DMS53 (cell line): ENCODE data around the gene NANOS1.

Experiments
- DNase-seq: peaks from one replicate; lab custom pipeline; 2025; lab: John Stamatoyannopoulos, UW

NANOS1 gene

GRCh38 chr10:119060107-119060506, 30.6 kb downstream of the NANOS1 start:
- DNase-seq = no peak

GRCh38 chr10:119061352-119061751, 31.8 kb downstream of the NANOS1 start:
- no peak for DNase-seq

- DNase-seq = no peak
Measured at GRCh38 chr10:119061926-119062325, 32.4 kb downstream of the NANOS1 start.

GRCh38 chr10:119070395-119071165, 41.1 kb downstream of the NANOS1 start:
- DNase-seq = no peak

- DNase-seq = no peak
Measured at GRCh38 chr10:119073584-119073983, 44.1 kb downstream of the NANOS1 start.

GRCh38 chr10:119078422-119079179, 49.1 kb downstream of the NANOS1 start:
- no peak for DNase-seq

- DNase-seq = peak; percentile 85
Measured at GRCh38 chr10:119079599-119080520, 50.3 kb downstream of the NANOS1 start.

GRCh38 chr10:119080521-119081259, 51.2 kb downstream of the NANOS1 start, which contains the start of gene EIF3A:
TSS of gene EIF3A (minus strand) at chr10:119080817. CDS start at chr10:119080676, 141 bp downstream.
- DNase-seq = peak; percentile 97
